GM20000 (cell line): ENCODE measurements around the gene BRCA1.

Experiments
- DNase-seq: peaks from one replicate; pipeline ENCODE4 v3.0.0; 2012; ENCODE audit warnings: low spot score
- CTCF ChIP-seq: IDR thresholded peaks from 2 replicates; pipeline ENCODE4 v1.5.1; 2012; ENCODE audit warnings: mild to moderate bottlenecking, control low read depth; ENCODE audit errors: extremely low read depth, missing control alignments

BRCA1 gene

GRCh38 chr17:43024407-43025289 is 100.5 kb downstream of the BRCA1 start, which contains the start of gene RND2:
TSS of gene RND2 (plus strand) at chr17:43025231. CDS start at chr17:43025348, 117 bp downstream.
- peak; percentile 50 for TF ChIP-seq CTCF
- peak; percentile 94 for DNase-seq

GRCh38 chr17:43021741-43022512 is 103.2 kb downstream of the BRCA1 start, which contains the start of gene VAT1:
TSS of gene VAT1 (minus strand) at chr17:43022385. CDS start at chr17:43022322, 63 bp downstream.
- no peak for TF ChIP-seq CTCF
- peak; percentile 86 for DNase-seq

- no peak for TF ChIP-seq CTCF
- DNase-seq, result peak; percentile 70
Observed at GRCh38 chr17:43020789-43021740, 104.1 kb downstream of the BRCA1 start.

GRCh38 chr17:43020030-43020621 is 105.0 kb downstream of the BRCA1 start:
- no peak for DNase-seq
- no peak for TF ChIP-seq CTCF

GRCh38 chr17:43019418-43019817 is 105.7 kb downstream of the BRCA1 start:
- no peak for DNase-seq

More at GRCh38 chr17:43019418-43019817, 105.7 kb downstream of the BRCA1 start:
- no peak for TF ChIP-seq CTCF
